Activated T-cell treated with anti-CD3 and anti-CD28 coated beads, Interleukin-2, amount 50 U/mL, for 1 hour (primary cell): Measurements from ENCODE around the gene ALDH3B1.

Experiments
- DNase-seq: peaks from one replicate; pipeline ENCODE4 v3.0.0-alpha.2; 2020

The ALDH3B1 gene

DNA sequence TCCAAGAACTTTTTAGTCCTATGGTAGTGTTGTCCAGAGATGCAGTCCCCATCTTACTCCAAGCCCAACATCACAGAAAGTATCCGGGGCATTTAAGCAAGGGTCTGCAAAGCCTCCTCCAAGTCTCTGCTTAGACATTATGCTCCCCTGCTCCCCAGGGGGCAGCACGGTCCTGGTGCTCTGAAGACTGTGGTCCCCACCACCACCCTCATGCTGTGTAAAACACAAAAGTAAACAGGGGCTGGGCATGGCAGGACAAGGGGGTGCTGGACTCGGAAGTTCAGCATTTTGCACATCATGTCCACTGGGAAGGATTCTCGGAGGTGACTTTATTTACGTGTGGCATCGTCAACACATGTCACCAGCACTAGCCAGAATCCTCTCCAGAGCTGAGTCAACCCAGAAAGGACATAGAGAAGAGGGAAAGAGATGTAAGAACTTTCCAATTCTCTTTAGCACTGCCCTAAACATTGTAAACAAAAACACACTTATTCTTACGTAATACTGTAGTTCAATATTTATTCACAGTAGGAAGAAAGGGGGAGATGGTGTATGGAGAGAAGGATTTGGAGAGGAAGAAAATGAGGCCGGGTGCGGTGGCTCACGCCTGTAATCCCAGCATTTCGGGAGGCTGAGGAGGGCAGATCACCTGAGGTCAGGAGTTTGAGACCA, 66.4 kb downstream of the ALDH3B1 start:
- DNase-seq: no peak

DNA sequence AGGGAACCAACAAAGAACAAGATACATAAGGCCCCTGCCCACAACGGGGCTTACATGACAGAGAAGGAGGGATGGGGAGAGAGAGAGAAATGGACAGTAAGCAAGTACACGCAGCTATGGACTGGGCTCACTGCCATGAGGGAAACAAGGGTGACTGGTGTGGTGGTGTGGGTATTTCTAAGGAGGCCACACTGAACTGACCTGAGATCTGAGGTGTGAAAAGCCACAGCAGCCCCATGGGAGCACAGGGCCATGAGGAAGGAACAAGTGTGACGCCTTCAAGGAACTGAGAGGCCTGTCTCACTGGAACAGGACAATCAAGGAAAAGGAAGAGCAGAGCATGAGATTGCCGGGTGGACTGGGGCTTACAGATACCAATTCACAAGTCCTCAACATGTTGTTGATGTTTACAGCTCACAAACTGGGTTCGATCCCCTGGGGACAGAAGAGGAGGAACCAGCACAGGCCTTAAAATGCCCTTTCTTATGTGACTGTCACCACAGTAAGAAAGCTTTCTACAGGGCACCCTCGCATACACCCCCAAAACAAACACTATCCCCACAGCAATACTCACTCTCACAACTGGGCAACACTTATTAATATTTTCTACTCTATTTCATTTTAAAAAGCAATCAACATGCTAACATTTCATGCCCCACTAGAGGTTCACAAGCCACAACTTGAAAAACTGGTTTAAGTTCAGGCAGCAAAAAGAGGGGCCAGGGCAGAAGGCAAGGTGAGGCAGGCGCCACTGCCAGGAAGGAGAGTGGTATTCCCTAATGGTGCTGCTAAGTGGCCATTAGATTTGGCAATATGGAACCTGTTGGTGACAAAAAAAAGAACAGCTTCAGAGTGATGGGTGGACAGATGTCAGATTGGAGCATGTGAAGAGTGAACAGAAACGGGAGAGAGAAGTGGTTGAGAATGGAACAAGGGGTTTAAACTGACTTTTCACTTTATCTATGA, 67.8 kb downstream of the ALDH3B1 start:
- DNase-seq: no peak
